ENCODE measurements around the gene GPC6.

GPC6 gene

DNA sequence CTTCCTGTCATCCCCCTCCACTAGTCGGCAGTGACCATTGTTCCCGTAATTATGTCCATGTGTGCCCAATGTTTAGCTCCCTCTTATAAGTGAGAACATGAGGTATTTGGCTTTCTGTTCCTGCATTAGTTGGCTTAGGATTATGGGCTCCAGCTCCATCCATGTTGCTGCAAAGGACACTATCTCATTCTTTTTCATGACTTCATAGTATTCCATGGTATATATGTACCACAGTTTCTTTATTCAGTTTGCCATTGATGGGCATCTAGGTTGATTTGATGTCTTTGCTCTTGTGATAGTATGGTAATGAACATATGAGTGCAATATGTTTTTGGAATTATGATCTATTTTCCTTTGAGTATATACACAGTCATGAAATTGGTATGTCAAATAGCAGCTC lies 730.8 kb downstream of the GPC6 start:
- H3K4me3 ChIP-seq (ENCODE audit: low read depth, low read length, poor library complexity, severe bottlenecking): no peak overlapping the region
- no peak overlapping the region for H2AFZ ChIP-seq (ENCODE audit: low read length)
- no peak for TF ChIP-seq CTCF (IDR thresholded peaks at IDR 0.05; ENCODE audit: low read length)
- TF ChIP-seq EZH2 (IDR thresholded peaks at IDR 0.05; ENCODE audit: borderline replicate concordance, low read length): no peak

GRCh38 chr13:93959796-93960533 lies 733.4 kb downstream of the GPC6 start:
- TF ChIP-seq EZH2 (IDR thresholded peaks at IDR 0.05; ENCODE audit: borderline replicate concordance, low read length) (no peak), CTCF (IDR thresholded peaks at IDR 0.05; ENCODE audit: low read length) (no peak)
- no peak overlapping the region for H3K9ac ChIP-seq (ENCODE audit: low read length)
- H2AFZ ChIP-seq (ENCODE audit: low read length): no peak overlapping the region
- H3F3A ChIP-seq (ENCODE audit: insufficient read depth, low read length): no peaks in the 10 kb centered on the region
- no peaks in the 10 kb centered on the region for H3K27me3 ChIP-seq (ENCODE audit: insufficient read depth, low read length)
- no peaks in the 10 kb centered on the region for H3K9me2 ChIP-seq (ENCODE audit: low read depth, low read length)
- no peaks in the 10 kb centered on the region for H4K20me1 ChIP-seq (ENCODE audit: insufficient read depth, low read length)
- H3K9me3 ChIP-seq (ENCODE audit: low read length): no peaks in the 10 kb centered on the region
- H3K27ac ChIP-seq (ENCODE audit: low read depth, low read length, poor library complexity, severe bottlenecking): no peak overlapping the region
- no peak overlapping the region for H3K4me3 ChIP-seq (ENCODE audit: low read depth, low read length, poor library complexity, severe bottlenecking)
- H3K79me2 ChIP-seq (ENCODE audit: insufficient read depth, low read length): no peaks in the 10 kb centered on the region
- no peaks in the 10 kb centered on the region for H3K4me1 ChIP-seq (ENCODE audit: insufficient read depth, low read length, severe bottlenecking)
- H3K4me2 ChIP-seq (ENCODE audit: low read length): no peak overlapping the region
- H3K36me3 ChIP-seq (ENCODE audit: insufficient read depth, low read length): no peaks in the 10 kb centered on the region

More for the DNA sequence above, 730.8 kb downstream of the GPC6 start:
- Histone ChIP-seq H3K79me2 (ENCODE audit: insufficient read depth, low read length) (no peaks in the 10 kb centered on the region), H3K36me3 (ENCODE audit: insufficient read depth, low read length) (no peaks in the 10 kb centered on the region), H3K9me2 (ENCODE audit: low read depth, low read length) (no peaks in the 10 kb centered on the region), H3F3A (ENCODE audit: insufficient read depth, low read length) (no peaks in the 10 kb centered on the region), H4K20me1 (ENCODE audit: insufficient read depth, low read length) (no peaks in the 10 kb centered on the region), H3K9ac (ENCODE audit: low read length) (no peak overlapping the region), H3K27ac (ENCODE audit: low read depth, low read length, poor library complexity, severe bottlenecking) (no peak overlapping the region), H3K27me3 (ENCODE audit: insufficient read depth, low read length) (no peaks in the 10 kb centered on the region), H3K4me1 (ENCODE audit: insufficient read depth, low read length, severe bottlenecking) (no peaks in the 10 kb centered on the region), H3K4me2 (ENCODE audit: low read length) (no peak overlapping the region), H3K9me3 (ENCODE audit: low read length) (no peaks in the 10 kb centered on the region)

DNA sequence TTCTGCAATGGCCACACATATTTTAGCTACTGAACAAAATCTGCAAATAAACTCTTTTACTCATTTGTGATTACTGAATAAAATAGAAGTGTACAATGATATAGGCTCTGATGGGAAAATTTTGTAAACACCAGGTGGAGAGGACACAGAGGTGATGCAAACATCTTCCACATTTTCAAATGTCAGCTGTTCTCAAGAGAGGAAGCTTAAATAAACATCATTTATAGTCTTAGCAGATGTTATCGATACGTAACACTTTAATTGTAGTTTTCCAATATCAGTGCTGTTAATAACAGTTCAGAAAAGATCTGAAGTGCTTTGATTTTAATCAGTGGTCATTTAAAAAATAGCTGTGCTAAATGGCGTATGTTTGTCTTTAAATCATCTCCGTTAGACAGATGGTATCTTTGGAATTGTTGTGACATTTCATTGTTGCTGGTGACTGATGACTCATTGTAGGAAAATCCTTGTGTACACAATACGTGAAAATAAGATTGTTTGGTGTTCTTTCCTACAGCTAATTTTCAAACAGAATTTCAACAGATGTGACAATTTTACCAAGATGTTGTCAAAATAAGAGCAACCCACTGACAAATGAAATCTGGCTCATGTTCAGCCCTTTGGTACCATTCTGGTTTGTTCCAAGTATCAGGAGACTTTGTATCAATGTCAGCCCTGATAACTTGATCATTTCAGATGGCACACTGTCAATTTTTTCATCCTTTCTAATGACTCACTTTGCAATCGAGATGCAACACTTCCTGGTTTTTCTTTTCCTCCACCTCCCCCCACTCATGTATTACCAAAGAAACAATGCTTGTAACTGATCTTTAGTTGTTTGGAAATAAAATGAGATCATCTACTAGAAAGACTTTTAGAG lies 736.9 kb downstream of the GPC6 start:
- Histone ChIP-seq H3K36me3 (ENCODE audit: insufficient read depth, low read length) (no peaks in the 10 kb centered on the region), H3K79me2 (ENCODE audit: insufficient read depth, low read length) (no peaks in the 10 kb centered on the region), H3K4me3 (ENCODE audit: low read depth, low read length, poor library complexity, severe bottlenecking) (no peak overlapping the region), H3K27ac (ENCODE audit: low read depth, low read length, poor library complexity, severe bottlenecking) (no peak overlapping the region), H4K20me1 (ENCODE audit: insufficient read depth, low read length) (no peaks in the 10 kb centered on the region), H2AFZ (ENCODE audit: low read length) (no peak overlapping the region), H3K4me1 (ENCODE audit: insufficient read depth, low read length, severe bottlenecking) (no peaks in the 10 kb centered on the region), H3K9me2 (ENCODE audit: low read depth, low read length) (no peaks in the 10 kb centered on the region), H3K27me3 (ENCODE audit: insufficient read depth, low read length) (no peaks in the 10 kb centered on the region), H3K4me2 (ENCODE audit: low read length) (no peak overlapping the region), H3F3A (ENCODE audit: insufficient read depth, low read length) (no peaks in the 10 kb centered on the region), H3K9ac (ENCODE audit: low read length) (no peak overlapping the region), H3K9me3 (ENCODE audit: low read length) (no peaks in the 10 kb centered on the region)
- TF ChIP-seq EZH2 (IDR thresholded peaks at IDR 0.05; ENCODE audit: borderline replicate concordance, low read length) (no peak), CTCF (IDR thresholded peaks at IDR 0.05; ENCODE audit: low read length) (no peak)

All from OCI-LY1 (cell line).